Skin of body (tissue), 2 donors: ENCODE results near the gene ZNF25. TPM values are rescaled to one million over a fixed set of nuclear protein-coding genes. Genes with fewer than 3 reads are reported as not detected.
A peak's percentile ranks its signal among the peaks of the same experiment; 100 is the strongest.
"Not testable (repeated sequence)": the region's sequence is repeated elsewhere in the genome, so short reads cannot be mapped to it uniquely, and the experiment has no call there.

Experiments
- DNase-seq: peaks from one replicate; lab custom pipeline; 2025; lab: John Stamatoyannopoulos, UW
- total RNA-seq: library from RNA; depleted of rRNA; stranded (reverse); fragments of >200 nt; gene quantifications from one replicate; pipeline ENCODE4 v1.2.3, GENCODE V29; 2014

ZNF25 gene
- 17.7 TPM for total RNA-seq

DNA sequence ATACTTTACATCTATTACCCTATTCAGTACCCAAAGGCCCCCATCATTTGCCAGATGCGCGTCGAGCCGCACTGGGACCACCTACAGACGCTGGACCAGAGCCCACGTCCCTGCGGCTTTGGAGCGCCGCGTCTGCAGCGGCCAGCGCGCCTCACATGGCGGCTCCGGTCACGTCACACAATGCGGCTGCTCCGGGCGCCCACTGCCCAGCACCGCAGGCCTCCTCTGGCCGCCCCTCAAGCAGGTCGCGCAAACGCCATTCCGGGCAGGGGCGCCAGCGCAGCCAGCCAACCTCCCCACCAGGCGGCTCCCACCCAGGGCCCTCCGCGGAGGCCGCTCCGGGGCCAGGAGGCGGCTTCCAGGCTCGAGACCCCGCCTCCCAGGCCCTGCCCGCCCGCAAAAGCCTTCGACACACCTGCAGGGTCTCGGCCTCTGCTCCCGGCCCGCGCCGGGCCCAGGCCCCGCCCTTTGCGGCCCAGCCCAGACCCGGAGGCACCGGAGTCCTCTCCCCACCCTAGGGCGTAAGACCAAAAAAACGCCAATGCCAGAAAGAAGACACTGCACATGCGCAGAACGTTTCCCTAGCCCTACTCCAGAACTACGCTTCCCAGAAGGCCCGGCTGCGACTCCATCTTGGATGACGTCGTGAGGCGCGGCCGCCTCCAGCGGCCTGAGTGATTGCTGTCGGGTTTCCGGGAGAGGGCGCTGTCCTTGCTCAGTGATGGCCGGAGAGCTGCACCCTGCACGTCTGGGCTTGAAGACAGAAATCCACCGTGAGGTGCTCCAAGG is at the start of gene ZNF25:
TSS of gene ZNF25 (minus strand) at position 557 of the 789 bp plus-strand sequence. CDS start 4,925 bp downstream, outside the sequence.
- peak; percentile 99 for DNase-seq

DNA sequence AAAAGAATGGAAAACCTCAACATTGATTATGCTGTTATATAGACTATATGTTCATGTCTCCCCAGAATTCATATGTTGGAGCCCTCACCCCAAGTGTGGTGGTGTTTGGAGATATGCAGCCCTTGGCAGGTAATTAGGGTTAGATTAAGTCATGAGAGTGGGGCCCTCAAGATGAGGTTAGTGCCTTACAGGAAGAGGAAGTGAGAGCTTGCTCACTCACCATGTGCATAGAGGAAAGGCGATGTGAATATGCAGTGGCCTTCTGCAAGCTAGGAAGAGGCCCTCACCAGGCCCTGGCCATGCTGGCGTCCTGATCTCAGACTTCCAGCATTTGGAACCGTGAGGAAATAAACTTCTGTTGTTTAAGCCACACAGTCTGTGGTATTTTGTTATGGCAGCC is 48.8 kb upstream of the ZNF25 start:
- DNase-seq = no peak

DNA sequence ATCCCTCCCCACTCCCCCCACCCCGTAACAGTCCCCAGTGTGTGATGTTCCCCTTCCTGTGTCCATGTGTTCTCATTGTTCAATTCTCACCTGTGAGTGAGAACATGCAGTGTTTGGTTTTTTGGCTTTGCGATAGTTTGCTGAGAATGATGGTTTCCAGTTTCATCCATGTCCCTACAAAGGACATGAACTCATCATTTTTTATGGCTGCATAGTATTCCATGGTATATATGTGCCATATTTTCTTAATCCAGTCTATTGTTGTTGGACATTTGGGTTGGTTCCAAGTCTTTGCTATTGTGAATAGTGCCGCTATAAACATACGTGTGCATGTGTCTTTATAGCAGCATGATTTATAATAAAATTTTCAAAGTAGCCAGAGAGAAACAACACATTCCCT is 42.7 kb upstream of the ZNF25 start:
- DNase-seq = not testable (repeated sequence)

DNA sequence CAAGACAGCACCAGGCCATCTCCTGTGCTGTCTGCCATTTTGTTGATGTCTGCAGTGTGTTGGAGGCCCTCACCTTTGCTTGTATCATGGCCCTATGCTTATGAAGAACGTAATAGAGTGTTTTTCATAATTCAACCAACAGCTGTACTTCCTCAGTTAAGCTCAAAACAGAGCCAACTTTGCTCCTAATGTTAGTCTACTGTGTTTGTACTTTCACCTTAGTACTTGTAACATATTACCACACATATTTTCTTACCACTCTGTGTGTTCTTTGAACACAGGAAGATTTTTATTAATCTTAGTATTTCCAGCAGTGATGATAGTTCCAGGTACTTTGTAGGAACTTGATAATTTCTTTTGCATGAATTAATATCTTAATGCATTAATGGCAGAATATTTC is 39.9 kb upstream of the ZNF25 start:
- DNase-seq = no peak

DNA sequence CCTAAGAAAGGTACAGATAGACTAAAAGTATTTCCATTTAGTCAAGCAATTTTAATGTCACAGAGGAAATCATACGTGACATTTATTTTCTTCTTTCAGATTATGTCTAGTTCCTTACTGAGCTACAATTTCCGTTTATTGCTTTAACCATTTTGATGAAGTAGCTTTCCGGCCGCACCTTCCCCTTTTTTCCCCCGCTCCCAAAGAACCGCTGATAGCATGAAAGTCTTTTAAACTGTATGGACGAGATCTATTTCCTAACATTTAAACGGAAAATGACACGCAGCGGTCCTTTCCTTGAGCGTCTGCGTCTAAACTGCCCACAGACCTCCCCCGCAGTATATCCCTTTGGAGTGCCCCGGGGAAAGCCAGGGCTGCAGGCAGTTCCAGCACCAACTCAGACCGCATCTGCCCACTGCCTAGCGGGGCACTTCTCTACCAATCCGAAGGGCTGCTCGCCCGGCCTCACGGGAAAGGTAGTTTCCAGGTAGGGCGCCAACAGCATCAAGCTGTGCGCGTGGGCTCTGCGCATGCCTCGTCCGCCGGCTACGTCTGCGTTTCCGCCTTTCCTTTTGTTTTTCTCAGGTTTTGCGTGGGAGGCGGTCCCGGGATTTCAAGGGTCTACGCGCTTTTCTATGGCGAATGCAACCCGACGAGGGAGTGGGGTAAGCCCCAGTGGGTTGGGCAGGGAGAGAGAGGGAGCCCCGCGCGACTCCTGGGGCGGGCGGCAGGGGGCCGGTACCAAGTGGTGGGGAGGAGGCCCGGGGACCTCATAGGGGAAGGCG is 33.9 kb upstream of the ZNF25 start, which contains the start of gene ZNF33A:
TSS of gene ZNF33A (plus strand) at position 557 of the 785 bp plus-strand sequence. CDS start 1,667 bp downstream, outside the sequence.
- peak; percentile 84 for DNase-seq

DNA sequence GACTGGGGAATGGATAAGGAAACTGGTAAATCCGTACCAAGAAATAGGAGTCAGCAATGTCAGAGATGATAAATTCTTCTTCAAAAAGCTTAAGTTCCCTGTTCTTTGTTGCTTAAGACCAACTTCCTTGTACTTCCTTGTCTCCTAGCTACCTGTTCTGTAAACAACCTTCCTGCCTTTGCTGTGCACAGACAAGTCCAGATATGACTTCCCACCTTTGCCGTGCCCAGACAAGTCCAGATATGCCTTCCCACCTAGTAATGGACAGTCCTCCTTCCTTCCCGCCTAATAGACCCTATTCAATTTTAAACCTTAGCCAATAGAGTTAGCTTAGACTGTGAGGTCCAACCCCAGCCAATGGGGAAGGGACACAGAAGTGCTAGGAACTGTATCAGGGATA is 31.5 kb upstream of the ZNF25 start:
- no peak for DNase-seq

DNA sequence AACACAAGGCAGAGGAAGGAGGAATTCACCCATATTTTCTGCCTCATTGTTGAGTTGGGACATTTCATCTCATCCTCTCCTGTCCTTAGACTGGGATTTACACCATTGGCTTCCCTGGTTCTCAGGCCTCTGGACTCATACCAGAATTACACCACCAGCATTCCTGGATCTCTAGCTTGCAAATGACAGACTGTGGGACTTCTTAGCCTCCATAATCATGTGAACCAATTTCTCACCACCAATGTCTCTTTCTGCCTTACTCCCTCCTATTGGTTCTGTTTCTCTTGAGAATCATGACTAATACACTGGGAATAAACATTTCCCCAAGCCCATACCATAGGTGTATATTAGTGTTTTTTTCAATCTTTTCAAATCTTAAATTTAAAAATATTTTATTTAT is 31.1 kb upstream of the ZNF25 start:
- no peak for DNase-seq

DNA sequence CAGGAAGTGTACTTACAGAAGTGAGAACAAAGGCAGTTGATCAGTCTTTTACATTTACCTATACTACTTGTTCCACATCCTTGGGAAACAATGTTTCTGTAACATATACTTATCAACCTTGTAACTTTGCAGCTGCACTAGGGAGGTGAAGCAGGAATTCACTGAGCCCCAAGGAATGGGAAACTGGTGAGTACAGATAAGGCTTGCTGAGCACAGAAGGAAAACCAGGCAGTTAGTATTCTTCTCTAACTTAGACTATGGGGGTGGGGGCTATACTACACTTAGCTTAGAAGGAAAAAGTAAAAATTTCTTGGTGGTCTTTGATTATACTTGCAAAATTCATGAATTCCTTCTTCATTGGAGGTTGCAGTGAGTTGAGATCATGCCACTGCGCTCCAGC is 27.1 kb upstream of the ZNF25 start:
- DNase-seq = no peak

DNA sequence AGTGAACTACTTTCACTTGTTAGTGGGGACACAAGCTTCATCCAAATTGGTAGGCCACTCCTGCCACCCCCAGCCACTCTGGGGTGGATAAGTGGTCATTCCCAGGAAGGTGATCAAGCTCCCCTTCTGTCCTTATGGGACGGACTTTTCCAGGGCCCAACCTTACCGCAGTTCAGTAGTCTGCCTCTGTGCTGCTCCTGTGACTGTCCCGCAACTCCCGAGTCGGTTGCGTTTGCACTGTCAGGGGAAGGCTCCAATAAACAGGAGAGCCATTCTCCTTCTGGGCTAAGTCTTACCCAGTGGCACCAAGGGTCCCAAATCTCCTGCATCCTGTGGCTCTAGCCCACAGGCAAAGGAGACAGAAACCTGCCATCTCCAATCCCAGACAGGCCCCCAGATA is 26.6 kb upstream of the ZNF25 start:
- DNase-seq = no peak

DNA sequence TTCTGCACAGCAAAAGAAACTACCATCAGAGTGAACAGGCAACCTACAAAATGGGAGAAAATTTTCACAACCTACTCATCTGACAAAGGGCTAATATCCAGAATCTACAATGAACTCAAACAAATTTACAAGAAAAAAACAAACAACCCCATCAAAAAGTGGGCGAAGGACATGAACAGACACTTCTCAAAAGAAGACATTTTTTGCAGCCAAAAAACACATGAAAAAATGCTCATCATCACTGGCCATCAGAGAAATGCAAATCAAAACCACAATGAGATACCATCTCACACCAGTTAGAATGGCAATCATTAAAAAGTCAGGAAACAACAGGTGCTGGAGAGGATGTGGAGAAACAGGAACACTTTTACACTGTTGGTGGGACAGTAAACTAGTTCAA is 24.0 kb upstream of the ZNF25 start:
- DNase-seq = not testable (repeated sequence)

DNA sequence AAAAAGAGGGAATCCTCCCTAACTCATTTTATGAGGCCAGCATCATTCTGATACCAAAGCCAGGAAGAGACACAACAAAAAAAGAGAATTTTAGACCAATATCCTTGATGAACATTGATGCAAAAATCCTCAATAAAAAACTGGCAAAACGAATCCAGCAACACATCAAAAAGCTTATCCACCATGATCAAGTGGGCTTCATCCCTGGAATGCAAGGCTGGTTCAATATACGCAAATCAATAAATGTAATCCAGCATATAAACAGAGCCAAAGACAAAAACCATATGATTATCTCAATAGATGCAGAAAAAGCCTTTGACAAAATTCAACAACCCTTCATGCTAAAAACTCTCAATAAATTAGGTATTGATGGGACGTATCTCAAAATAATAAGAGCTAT is 22.5 kb upstream of the ZNF25 start:
- DNase-seq = not testable (repeated sequence)

DNA sequence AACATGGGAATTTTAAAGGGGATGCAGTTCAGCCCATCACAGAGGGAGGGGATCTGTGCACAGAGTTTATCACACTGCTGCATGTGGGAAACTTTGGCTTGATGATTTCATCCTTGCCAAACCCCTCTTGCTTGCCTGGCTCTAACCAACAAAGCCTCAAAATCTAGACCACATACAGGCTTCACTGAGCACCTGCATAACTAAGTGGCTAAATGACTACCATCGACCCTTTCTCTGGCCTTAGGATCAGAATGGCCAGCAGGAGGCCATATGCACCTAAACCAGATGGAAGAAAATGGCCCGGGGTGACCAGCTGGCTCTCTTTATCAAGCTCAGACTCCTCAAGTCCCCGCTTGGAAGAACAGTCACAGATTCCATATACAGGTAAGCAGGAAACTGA is 15.6 kb upstream of the ZNF25 start:
- DNase-seq = no peak

DNA sequence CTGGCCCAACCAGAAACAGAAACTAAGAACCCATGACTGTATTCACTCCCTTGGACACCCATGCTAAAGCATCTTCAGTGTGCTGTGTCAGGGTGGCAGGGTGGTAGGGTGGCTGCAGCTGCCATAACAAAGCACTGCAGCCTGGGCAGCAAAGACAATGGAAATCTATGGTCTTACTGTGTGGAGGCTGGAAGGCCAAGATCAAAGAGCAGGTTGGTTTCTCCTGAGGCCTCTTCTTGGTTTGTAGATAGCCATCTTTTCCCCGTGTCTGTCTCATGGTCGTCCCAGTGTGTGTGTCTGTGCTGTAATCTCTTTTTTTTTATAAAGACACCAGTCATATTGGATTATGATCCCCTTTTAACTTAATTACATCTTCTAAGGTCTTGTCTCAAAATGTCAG is 15.2 kb upstream of the ZNF25 start:
- DNase-seq = no peak

DNA sequence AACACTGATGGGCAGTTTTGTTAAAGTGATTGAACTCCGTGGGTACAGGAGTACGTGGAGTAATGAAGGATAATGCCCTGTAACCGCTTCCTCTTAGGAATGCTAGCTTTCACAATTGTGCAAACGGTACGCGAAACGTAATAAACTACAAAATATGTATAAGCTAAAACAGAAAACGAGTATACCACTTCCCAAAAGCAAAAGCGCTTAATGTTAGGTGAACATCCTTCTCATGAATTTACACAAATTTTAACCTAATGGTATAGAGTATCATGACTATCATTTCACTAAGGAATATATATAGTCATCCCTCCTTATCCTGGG is 395 bp upstream of the ZNF25 start:
- no peak for DNase-seq

DNA sequence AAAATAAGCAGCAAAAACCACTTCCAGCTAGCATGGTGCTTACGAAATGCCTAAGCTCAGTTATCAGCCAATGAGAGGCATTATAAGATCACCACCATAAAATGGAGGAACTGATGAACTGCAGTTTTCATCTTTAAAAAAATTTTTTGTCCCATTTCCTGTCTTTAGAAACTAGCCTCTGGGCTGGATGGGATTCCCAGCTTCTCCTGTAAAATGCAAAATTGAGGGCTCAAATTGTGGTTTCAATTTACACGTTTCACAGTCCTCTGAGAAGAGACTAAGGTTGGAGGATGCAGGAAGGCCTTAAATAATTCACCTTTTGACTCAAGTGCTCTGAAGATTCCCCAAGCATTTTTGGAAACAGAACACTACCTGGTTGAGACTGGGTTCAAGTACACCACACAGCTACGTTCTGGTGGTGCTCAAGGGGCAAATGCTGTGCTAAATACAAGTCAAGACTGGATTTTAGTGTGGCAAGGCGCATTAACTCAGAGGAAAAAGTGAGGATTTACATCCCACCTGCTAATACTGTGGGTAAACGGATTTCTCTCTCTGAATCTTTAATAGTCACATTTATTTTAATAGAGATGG is 951 bp downstream of the ZNF25 start:
- DNase-seq = peak; percentile 38

DNA sequence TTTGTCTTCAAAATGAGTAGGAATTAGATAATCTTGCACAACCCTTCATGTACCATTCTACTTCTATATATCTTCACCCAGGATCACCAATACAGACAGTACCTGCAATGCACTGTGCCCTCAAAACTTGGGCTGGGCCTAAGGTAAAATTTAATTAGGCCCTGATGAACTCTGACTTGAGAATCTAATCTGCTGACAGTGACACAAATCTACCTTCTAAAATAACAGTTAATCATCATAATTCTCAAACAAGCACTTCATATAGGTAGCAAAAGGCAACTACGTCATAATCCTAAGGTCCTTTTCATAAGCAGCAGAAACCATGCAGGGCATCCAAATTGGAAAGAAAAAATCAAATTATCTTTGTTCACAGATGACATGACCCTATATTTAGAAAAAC is 4.1 kb downstream of the ZNF25 start:
- no peak for DNase-seq

DNA sequence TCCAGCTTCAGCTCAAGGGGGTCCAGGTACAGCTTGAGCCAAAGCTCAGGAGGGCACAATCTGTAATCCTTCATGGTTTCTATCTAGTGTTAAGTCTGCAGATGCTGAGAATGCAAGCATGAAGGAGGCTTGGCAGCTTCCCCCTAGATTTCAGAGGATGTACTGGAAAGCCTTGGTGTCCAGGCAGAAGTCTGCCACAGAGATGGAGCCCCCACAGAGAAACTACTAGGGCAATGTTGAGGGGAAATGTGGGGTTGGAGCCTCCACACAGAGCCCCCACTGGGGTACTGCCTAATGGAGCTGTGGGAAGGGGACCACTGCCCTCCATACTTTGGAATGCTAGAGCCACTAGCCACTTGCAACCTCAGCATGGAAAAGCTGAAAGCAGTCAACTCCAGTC is 11.4 kb downstream of the ZNF25 start:
- DNase-seq = no peak

DNA sequence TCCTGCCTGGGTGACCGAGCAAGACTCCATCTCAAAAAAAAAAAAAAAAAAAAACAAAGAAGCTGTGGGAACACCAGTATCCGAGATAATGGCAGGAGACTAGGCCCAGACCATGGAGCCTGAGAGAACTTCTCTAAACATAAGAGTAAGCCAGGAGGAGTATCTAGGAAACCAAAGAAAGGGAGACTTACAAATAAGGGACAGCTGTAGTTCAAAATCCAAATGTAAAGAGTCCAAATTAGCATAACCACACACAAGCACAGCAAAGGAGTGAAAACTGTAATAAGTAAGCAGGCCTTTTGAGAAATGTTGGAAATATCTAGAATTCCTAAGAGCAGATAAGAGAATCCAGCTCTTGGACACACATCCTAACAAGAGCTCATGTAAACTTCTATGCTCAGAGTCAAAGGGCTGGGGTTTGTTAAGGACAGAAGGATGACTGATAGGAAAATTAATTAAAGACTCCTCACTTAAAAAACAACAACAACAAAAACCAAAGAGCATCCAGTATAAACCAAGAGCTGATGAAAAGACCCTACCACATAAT is 15.8 kb downstream of the ZNF25 start:
- DNase-seq = no peak

DNA sequence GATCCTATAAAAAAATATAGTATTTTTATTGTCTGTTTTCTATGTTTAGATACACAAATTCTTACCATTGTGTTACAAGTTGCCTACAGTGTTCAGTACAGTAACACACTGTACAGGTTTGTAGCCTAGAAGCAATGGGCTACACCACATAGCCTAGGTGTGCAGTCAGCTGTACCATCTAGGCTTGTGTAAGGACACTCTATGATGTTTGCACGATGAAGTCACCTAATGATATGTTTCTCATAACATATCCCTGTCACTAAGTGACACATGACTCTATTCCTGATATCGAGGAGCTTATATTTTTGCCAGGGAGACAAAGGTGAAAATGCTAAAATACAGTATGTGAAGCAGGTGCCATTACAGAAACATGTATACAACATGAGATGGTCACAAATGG is 18.6 kb downstream of the ZNF25 start:
- no peak for DNase-seq

DNA sequence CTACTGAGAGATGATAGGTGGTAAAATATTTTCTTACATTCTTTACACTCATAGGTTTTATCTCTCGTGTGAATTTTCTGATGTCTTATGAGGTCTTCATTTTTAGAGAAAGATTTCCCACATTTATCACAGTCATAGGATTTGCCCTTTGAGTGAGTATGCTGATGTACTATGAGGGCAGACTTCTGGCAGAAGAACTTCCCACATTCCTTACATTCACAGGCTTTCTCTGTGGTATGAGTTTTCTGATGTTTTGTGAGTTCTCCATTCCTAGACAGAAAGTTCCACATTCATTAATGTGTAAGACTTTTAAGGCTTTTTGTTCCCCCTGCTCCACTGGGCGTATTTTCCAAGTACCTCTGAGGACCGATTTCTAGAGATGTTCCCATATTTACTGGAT is 23.5 kb downstream of the ZNF25 start:
- DNase-seq = no peak

DNA sequence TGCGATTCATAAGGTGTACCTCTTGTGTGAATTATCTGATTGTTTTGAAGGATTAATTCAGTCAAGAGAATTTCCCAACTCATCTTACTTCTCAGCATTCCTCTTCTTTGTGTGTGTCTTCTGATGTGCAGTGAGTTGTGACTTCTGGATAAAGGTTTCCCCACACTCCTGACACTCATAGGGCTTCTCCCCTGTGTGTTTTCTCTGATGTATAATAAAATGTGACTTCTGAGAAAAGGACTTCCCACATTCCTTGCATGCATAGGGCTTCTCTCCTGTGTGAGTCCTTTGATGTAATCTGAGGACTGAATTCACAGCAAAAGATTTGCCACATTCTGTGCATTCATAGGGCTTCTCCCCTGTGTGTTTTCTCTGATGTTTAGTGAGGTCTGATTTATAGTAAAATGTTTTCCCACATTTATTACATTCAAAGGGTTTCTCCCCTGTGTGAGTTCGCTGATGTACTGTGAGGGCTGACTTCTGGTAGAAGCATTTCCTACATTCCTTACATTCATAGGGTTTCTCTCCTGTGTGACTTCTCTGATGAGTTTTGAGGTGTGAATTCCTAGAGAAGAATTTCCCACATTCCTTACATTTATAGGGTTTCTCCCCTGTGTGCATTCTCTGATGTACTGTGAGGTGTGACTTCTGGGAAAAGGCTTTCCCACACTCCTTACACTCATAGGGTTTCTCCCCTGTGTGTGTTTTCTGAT is 24.2 kb downstream of the ZNF25 start:
- DNase-seq = no peak

DNA sequence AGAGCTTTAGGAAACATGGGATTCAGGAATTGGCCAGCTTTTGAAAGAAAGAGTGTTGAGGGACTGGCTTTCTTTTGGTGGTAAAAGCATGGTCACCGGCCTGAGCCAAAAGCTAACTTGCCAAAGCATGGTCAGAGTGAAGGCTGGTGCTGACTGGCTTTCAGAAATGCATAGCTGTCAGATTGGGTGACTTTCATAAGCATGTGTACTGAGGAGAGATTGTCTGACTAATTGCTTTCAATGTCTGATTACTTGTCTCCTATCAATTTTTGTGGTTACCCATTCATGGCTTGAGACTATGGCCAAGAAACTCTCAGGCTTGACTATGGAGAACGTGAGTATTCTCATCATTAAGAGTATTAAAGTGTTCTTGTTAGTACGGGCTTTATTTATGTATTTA is 28.2 kb downstream of the ZNF25 start:
- DNase-seq = no peak
